Stimulated activated CD8-positive, alpha-beta memory T cell treated with anti-CD3 and anti-CD28 coated beads, Interleukin-4, amount 100 ng/mL, for 4 hours (primary cell): ENCODE data around the gene SMIM3.

Experiments
- DNase-seq, 2 donors: peaks; one replicate each; pipeline ENCODE4 v3.0.0-alpha.2; 2020; ENCODE audit warnings: low read depth in 2 of 2, low spot score in 1 of 2

Gene SMIM3

DNA sequence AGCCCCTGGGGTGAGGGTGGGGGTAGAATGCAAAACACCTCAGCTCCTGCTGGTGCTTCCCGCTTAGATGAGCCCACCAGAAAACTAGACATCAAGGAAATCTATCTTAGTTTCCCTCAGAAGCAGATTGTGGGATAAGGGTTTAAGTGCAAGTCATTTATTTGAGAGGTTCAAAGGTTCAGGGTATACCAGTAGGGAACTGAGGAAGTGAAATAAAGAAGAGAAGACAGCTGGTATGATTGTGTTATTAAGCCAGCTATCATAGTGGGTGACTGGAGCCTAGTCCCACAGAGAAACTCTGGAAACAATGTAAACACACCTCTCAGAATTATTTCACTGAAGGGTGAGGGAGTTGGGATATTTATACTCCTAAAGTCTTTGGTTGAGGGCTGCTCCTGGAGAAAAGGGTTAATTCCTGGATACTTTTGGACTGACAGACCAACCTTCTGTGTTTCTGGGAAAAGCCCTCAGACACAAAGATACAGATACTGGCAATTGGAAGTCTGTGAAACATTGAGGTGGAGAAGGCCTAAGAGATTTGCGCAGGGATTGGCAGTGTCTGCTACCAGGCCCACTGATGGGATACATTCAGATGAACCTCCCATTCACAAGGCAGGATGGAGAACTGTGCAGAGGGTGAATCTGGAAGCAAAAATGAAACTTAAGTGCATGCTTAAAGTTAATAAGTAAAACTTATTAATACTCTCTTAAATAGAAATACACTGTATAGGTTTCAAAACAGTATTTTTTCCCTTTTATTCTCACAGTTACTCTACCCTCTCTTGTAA is 13.4 kb upstream of the SMIM3 start:
- no peak for DNase-seq

DNA sequence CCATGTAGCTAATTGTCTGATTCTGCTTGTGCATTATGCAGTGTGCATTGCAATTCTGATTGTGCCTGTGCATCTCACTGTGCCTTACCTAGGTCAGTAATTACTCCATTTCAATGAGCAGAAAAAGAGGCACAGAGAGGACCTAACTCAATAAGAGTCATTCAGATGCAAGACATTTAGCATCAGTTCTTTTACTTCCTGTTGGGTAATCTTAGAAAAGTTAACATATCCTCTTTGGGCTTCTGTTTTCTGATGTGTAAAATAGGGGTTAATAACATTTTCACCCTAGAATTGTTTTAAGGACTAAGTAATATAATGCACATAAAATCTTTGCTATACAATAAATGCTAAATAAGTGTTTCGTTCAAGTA is 12.8 kb upstream of the SMIM3 start:
- DNase-seq = no peak

DNA sequence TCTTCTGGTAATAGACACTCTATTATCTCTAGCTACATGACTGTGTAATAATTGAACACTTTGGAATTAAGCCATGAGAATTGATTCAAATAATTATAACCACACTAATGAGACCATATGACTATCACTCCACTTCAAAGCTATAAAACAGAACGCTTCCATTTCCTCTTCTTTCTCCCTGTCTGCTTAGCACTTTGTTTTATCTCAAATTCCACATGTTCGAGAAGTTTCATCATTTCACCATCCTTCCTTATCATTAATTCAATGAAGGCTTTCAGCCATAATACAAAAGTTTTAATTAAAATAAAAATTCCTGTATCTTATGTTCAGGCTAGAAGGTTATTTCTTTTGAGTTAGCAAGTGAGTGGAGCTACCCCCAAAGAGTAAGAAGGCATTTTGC is 12.3 kb upstream of the SMIM3 start:
- no peak for DNase-seq

- no peak for DNase-seq
These were observed 7.3 kb upstream of the SMIM3 start for GRCh38 chr5:150771034-150771795.

DNA sequence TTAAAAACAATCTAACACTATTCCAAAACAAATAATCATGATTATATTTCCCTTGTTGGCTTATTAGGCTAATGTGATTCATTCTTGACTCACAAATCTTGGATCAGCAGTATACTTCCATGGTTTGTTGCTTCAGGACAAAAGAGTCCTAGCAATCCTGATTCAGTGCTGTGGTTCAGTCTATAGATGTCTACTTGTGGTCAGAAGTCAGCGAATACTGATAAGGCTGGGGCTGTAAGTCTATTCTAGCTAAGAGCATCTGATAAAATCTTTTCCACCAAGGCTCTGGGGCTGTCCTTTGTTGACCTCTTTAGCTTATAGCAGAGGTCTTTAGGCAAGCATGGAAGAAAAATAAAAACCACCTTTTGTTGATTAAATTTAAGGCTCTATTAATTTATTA is 4.4 kb upstream of the SMIM3 start:
- DNase-seq = no peak

DNA sequence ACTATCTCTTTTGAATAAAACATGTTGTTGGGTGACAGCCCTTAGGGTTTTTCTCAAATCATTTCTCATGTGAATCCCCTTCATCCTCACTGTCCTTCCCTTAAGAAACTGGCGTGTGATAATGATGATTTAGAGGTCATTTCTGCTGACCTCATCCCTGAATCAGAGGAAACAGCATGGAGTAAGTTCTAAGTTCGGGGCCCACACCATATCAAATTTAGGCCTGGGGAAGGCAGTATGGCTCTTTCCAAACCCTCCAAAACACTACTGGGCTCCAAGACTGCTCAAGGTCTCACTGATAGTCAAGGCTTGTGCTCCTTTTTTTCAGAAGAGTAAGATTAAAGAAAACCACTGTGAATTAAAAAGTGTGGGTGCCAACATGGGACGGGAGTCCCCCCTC is 872 bp upstream of the SMIM3 start:
- no peak for DNase-seq

GRCh38 chr5:150778088-150778516 is 455 bp upstream of the SMIM3 start:
- DNase-seq = no peak

DNA sequence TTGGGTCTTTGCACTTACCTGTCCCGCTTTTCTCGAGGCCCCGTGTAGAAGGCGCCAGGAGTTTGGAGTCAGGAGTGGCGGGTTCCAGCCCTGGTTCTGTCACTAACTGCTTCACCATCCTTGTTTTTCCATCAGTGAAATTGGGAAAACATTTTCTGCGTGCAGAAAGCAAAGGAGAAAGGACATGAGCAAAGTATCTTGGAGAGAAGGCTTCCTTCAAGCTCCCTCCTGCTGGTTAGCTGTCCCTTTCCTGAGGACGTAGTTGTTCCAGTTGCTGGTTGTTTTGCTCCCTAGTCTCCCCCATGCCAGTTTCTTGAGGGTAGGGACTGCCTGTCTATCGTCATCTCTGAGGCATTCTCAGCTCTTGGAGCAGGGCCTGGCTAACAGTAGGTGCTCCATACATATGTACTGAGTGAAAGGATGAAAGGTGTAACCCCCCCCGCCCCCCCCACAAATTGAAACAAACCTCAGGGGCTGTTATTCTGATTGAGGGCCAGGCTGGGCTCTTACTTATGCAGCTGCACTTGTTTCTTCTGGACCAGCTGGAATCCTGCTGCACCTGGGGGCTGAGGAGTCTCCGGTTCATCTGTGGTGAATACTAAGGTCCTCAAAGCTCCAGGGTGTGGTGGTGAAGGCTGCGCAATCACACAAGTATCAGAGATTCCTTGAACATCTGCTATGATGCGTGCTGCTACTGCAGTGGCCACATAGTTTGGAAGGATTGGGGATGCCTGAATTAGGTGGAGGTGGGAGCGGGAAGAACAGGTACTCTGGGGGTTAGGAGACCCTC is 1.0 kb downstream of the SMIM3 start:
- DNase-seq = no peak

GRCh38 chr5:150780187-150780692 is 1.7 kb downstream of the SMIM3 start:
- DNase-seq = no peak

- no peak for DNase-seq
These were observed 2.3 kb downstream of the SMIM3 start for GRCh38 chr5:150780816-150781221.

DNA sequence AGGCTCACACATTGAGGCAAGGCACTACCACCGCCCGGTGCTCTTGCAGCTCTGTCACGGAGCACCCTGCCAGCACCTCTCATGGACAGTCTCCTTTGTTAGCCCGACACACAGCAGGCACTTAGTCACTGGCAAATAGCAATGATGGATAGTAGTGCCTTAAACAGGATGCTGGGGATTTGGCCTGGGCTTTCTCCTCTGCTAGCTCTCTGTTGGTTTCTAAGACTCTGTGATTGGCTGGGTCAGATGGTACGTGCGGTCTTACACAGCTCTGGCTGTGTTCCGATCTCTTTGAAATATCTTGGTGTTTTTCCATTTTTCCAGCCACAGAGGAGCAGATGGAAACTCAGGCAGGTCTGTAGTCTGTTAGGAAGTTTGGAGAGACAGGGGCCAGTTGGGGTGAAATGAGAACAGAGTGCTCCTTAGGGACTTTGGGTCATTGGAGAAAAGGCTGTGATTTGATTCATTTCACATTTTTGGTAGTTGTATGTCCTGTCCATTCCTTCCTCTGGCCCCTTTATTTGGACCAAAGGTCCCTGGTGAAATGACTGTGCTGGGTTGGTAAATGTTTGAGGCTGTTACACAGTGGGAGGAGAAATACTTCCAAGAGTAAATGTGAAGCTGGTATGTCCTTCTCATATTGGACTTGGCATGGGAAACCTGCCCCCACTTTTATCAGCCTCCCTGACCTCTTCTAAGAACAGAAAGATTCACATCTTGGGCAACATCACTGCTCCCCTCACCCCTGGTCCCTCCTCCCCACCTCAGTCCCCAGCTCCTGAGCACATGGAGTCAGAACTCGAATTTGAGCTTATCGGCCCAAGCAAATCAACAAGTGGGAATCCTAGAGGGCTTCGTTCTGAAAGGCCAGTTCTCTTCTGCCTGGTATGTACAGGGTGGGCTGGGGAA is 3.4 kb downstream of the SMIM3 start:
- DNase-seq = no peak

DNA sequence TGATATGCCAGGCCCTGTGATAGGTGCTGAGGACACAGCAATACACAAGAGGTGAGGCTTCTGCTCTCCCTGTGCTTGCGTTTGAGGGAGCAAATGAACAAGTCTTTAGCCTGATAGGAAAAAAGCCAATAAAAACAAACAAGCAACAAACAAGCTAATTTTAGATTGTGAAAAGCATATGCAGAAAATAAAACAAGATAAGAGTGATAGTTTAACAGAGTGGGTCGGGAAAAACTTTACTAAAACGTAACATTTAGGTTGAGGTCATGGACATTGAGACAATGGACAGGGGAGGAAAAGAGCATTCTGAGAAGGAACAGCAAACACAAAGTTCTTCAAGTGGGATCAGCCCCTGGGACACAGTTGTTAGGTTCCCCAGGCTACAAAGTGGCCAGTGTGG is 4.3 kb downstream of the SMIM3 start:
- no peak for DNase-seq

DNA sequence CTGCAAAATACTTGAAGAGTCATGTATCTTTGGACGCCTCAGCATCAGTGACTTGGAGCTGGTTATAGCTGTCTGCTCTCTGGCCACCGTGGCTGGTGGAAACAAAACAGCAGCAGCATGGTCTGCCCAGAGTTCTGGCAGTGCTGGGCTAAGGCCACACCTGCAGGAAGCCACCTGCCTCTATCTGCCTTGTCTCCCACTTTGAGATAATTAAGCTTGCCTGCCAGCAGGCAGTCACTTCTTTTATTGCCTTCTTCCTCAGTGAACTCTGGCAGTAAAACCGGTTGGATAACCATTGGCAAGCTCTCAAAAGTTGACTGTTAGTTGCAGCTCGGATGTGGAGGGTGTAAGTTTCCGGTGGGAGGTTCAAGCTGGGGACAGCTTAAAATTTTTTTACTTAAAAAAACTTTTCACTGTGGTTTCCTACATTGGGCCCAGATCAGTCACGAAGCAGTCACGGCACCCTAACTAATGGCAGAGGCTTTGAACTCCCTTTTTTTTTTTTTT is 4.9 kb downstream of the SMIM3 start:
- DNase-seq = peak; percentile 14 to 46

DNA sequence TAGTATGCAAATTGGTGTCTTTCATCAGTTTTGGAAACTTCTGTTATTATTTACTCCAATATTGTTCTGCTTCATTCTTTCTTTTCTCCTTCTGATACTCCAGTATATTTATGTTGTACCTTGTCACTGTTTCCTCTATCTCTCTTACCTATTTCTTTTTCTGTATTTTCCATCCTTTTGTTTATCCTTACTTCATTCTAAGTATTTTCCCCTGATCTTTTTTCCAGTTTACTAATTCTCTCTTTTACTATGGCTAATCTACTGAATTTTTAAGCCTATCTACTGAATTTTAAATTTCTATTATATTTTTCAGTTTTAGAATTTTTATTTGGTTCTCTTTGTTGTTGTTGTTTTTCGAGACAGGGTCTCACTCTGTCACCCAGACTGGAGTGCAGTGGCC is 7.4 kb downstream of the SMIM3 start:
- no peak for DNase-seq

GRCh38 chr5:150786876-150787275 is 8.3 kb downstream of the SMIM3 start:
- DNase-seq = no peak

GRCh38 chr5:150787656-150788055 is 9.1 kb downstream of the SMIM3 start:
- DNase-seq = no peak

- no peak for DNase-seq
These were observed 10.4 kb downstream of the SMIM3 start for GRCh38 chr5:150788977-150789376.

DNA sequence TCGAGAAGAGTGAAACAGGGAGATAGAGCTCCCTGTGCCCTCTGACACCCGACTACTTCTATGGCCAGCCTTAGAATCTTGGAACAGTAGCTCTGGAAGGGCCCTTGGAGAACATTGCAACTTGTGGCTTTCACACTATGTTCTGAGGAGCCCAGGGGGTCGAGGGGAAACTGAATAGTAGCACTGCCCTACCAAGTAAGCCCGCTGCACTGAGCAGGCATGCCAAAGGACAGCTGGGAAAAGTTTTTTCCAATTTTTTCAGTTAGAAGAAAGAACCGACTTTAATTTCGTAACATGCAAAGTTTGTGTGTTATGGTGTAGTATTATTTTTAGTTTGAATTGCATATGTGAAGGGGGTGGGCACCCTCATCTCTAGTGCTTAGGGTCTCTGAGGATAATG is 10.9 kb downstream of the SMIM3 start:
- DNase-seq = no peak

- peak; percentile 28 to 53 for DNase-seq
These were observed 11.5 kb downstream of the SMIM3 start for GRCh38 chr5:150789943-150790611.

- no peak for DNase-seq
These were observed 13.0 kb downstream of the SMIM3 start for GRCh38 chr5:150791536-150791935.
